ENCODE results near the gene CYP2W1.
A peak's percentile ranks its signal among the peaks of the same experiment; 100 is the strongest.
"Not testable (repeated sequence)": the region's sequence is repeated elsewhere in the genome, so short reads cannot be mapped to it uniquely, and the experiment has no call there.

Gene CYP2W1

DNA sequence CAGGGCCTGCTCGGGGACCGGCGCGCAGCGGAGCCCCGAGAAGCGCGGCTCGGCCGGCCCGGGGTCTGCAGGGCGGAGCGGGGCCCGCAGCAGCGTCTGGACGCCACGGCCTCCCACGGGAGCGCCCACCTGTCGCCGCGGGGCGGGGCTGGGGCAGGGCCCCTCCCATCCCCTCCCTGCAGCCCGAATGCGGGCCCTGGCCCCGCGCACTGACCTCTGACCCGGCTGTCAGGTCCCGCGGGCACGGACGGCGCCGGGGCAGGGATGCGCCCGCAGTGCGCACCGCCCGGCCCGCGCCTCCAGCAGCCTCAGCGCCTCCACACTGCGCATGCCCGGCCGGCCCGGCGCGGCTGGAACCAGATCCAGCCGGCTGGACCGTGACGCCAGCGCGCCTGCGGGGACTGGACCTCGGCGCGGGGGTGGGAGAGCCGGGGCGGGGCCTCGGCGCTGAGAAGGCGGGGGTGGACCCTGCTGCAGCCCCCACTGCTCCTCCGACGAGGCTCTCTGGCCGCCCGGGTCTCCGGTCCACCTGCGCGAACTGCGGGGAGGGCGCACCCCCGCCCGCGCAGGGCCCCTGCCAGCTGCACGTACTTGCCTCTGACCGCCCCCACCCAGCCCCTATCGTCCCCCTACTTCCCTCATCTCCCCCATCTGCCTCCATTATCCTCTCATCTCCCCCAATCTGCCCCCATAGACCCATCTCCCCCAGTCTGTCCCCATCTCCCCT lies 45.2 kb downstream of the CYP2W1 start:
- DNase-seq (ENCODE audit: low read depth in 2 of 2): peak; percentile 39 to 76

DNA sequence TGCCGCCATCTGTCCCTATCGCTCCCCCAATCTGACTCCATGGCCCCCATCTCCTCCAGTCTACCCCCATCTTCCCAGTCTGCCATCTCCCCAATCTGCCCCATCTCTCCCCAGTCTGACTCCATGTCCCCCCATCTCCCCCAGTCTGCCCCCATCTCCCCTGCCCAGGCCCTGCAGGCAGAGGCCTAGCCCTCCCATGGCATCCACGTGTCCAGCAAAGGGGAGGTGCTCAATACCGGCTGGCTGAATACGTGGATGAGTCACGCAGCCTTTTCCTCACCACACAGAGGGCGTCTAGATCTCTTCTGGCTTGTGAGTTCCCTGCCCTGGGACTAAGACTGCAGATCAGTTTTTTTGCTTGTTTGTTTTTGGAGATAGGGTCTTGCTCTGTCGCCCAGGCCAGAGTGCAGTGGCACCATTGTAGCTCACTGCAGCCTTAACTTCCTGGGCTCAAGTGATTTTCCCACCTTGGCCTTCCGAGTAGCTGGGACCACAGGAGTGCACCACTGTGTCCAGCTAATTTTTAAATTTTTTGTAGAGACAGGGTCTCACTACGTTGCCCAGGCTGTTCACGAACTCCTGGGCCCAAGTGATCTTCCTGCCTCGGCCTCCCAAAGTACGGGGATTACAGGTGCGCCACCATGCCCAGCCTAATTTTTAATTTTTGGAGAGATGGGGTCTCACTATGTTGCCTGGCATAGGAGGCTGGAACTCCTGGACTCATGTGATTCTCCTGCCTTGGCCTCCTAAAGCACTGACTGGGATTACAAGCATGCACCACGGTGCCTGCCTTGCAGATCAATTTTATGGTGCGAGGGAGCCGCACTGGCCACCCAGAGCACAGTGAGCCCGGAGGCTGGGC lies 46.0 kb downstream of the CYP2W1 start:
- DNase-seq (ENCODE audit: low read depth in 2 of 2): peak; percentile 35 to 53

GRCh38 chr7:1029637-1030443 lies 46.9 kb downstream of the CYP2W1 start:
- no peak for DNase-seq (ENCODE audit: low read depth in 2 of 2)

GRCh38 chr7:1030444-1031070 lies 47.6 kb downstream of the CYP2W1 start:
- DNase-seq (ENCODE audit: low read depth in 2 of 2): no peak

DNA sequence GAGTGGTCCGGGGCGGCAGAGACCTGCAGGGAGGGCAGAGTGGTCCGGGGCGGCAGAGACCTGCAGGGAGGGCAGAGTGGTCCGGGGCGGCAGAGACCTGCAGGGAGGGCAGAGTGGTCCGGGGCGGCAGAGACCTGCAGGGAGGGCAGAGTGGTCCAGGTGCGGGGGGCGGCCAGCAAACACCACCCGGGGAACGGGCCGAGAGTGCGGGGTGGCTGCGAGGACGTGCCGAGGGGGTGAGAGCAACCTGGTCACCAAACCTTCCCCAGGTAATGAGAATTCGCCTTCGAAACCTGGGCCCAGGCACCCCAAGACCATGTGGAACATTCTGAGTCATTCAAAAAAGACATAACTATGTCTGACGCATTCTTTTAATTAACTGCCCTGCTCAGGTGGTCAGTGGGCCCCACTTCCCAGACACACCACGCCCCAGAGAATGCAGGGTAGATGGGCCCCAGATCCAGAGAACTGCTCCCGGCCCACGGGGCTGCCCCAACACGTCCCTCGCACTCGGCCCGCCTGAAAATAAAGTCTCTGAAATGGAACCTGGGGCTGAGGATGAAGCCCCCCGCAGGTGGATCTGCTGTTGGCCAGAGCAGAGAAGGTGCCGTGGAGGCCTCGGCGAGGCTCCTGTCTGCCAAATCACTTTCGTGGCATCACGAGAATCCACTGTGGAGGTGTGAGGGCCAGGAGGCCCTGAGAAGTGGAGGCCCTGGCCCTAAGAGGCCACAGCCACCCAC lies 48.9 kb downstream of the CYP2W1 start:
- no peak for DNase-seq (ENCODE audit: low read depth in 2 of 2)

DNA sequence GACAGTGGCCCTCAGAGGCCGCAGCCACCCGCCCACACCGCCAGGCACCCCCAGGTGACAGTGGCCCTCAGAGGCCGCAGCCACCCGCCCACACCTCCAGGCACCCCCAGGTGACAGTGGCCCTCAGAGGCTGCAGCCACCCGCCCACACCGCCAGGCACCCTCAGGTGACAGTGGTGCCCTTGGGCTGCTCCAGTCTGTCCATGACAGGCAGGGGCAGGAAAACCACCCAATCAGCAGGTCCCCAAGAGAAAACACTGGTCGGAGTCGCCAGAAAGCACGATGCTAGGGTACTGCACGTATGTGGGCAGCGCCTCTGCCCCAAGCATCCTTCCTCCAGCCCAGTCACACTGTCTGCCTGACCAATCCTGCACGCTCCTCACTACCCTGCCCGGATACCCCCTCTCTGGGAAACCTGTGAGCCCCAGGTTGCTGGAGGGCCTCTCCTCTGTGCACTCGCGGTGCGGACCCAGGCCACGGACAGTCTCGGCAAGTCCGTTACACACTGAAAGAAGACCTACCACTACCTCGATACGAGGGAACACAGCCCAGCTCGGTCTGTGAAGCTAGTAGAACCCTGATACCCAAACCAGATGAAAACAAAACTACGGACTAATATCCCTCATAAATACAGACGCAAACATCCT lies 49.7 kb downstream of the CYP2W1 start:
- DNase-seq (ENCODE audit: low read depth in 2 of 2): no peak

DNA sequence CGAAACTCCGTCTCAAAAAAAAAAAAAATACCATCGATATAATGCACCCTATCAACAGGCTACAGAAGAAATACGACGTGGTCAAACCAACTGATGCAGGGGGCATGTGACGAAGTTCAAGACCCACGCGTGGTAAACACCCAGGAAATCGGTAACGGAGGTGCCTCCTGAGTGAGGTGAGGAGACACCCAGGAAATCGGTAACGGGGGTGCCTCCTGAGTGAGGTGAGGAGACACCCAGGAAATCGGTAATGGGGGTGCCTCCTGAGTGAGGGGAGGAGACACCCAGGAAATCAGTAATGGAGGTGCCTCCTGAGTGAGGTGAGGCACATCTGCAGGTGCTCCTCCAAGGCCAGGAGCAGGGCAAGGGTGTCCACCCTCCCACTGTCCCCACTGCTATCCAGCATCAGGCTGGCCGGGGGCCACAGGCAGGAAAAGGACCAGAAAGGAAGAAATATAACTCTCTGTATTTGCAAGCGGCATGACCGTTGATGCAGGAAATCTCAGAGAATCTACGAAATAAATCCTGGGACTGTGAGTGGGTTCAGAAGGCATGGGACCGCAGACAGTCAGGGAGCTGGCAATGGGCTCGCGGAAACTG lies 50.7 kb downstream of the CYP2W1 start:
- no peak for DNase-seq (ENCODE audit: low read depth in 2 of 2)

DNA sequence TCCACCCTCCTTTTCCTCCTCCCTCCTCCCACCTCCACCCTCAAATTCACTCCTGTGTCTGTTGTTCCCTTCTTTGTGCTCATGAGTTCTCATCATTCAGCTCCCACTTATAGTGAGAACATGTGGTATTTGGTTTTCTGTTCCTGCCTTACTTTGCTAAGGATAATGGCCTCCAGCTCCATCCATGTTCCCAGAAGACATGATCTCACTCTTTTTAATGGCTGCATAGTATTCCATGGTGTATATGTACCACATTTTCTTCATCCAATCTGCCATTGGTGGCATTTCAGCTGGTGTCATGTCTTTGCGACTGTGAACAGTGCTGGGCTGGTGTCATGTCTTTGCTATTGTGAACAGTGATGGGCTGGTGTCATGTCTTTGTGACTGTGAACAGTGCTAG lies 51.8 kb downstream of the CYP2W1 start:
- DNase-seq (ENCODE audit: low read depth in 2 of 2): not testable (repeated sequence)

- DNase-seq (ENCODE audit: low read depth in 2 of 2): not testable (repeated sequence)
Measured at GRCh38 chr7:1036164-1036928, 53.4 kb downstream of the CYP2W1 start.
